GM12878 (cell line): ENCODE measurements around the gene S100A9. TPM values are rescaled to one million over a fixed set of nuclear protein-coding genes. Genes with fewer than 3 reads are reported as not detected.

Experiments used
- ATAC-seq: fragments of 200-7000 bp; cut with Tn5 transposase; 3 replicates; pipeline ENCODE4 v1.9.1; 2020; ENCODE audit warnings: mild to moderate bottlenecking, moderate library complexity
- BruUV-seq: library from RNA; stranded (reverse); fragments of 400-500 nt; replicated peaks from 2 replicates; lab custom pipeline; 2021; lab: Mats Ljungman, UMichigan
- CTCF ChIA-PET: fragments of 300-600 bp; sonication (Branson Sonifier 250); formaldehyde crosslinking; extraction: SDS; loops from one replicate; lab custom pipeline; 2021; ENCODE audit warnings: inconsistent platforms; lab: Yijun Ruan, JAX
- POLR2A ChIA-PET: fragments of 350-600 bp; formaldehyde crosslinking; extraction: SDS; loops from one replicate; lab custom pipeline; 2021; ENCODE audit warnings: inconsistent platforms; lab: Charles Lee
- RAD21 ChIA-PET: fragments of 300-600 bp; sonication (Branson Sonifier 250); formaldehyde crosslinking; loops from one replicate; lab custom pipeline; 2023; ENCODE audit warnings: antibody characterized with exemption; ENCODE audit not compliant: unreplicated experiment; lab: Charles Lee
- SMC1A ChIA-PET: fragments of 300-600 bp; sonication (Branson Sonifier 250); formaldehyde crosslinking; loops from one replicate; lab custom pipeline; 2023; ENCODE audit not compliant: unreplicated experiment, uncharacterized antibody; lab: Charles Lee
- DNase-seq: peaks from one replicate; pipeline ENCODE4 v3.0.0-alpha.2; 2011; ENCODE audit warnings: low read depth, low spot score
- FAIRE-seq: peaks from 3 replicates; lab custom pipeline; 2011; peaks lifted over from hg19 to GRCh38; lab: Jason Lieb, UNC
- H2AFZ ChIP-seq: 2 replicates; pipeline ENCODE4 v1.6.0; 2011; ENCODE audit warnings: low read depth, low read length, control low read depth; ENCODE audit not compliant: control insufficient read depth
- H3K27ac ChIP-seq: 2 replicates; pipeline ENCODE4 v1.5.1; 2011; ENCODE audit warnings: control low read depth; ENCODE audit not compliant: control insufficient read depth, insufficient read depth
- H3K27me3 ChIP-seq, 2 experiments: replicated peaks in 1 of 2; 2 replicates each; pipeline versions ENCODE4 v1.6.0 to v1.6.1; 2011; ENCODE audit warnings: low read length in 1 of 2; ENCODE audit not compliant: control insufficient read depth in 2 of 2, insufficient read depth in 2 of 2
- H3K36me3 ChIP-seq, 2 experiments: 2 replicates each; pipeline ENCODE4 v1.5.1; 2011; ENCODE audit warnings: low read length in 1 of 2; ENCODE audit not compliant: control insufficient read depth in 2 of 2, insufficient read depth in 2 of 2
- H3K4me1 ChIP-seq: 2 replicates; pipeline ENCODE4 v1.6.1; 2011; ENCODE audit warnings: mild to moderate bottlenecking, low read length, moderate library complexity, mixed read lengths; ENCODE audit not compliant: control insufficient read depth, insufficient read depth
- H3K4me2 ChIP-seq: 2 replicates; pipeline ENCODE4 v1.6.0; 2011; ENCODE audit warnings: control low read depth; ENCODE audit not compliant: control insufficient read depth, insufficient read depth
- H3K4me3 ChIP-seq: fragments of 200-600 bp; sonication (generic); 2 replicates; pipeline ENCODE4 v1.5.1; 2016
- H3K79me2 ChIP-seq: 2 replicates; pipeline ENCODE4 v1.6.0; 2011; ENCODE audit warnings: low read length; ENCODE audit not compliant: control insufficient read depth, insufficient read depth
- H3K9ac ChIP-seq: 2 replicates; pipeline ENCODE4 v1.8.0; 2011; ENCODE audit warnings: low read length, control low read depth, mixed read lengths; ENCODE audit not compliant: control insufficient read depth, insufficient read depth
- H3K9me3 ChIP-seq: replicated peaks from 3 replicates; pipeline ENCODE4 v1.5.1; 2011; ENCODE audit warnings: mild to moderate bottlenecking, low read length; ENCODE audit not compliant: control insufficient read depth, insufficient read depth
- H4K20me1 ChIP-seq: 2 replicates; pipeline ENCODE4 v1.6.0; 2011; ENCODE audit not compliant: control insufficient read depth, insufficient read depth
- CBX5 ChIP-seq: sonication (generic); IDR thresholded peaks from 2 replicates; pipeline ENCODE4 v1.6.1; 2016; ENCODE audit warnings: low read depth, moderate library complexity, mild to moderate bottlenecking, inconsistent platforms
- CREB1 ChIP-seq: IDR thresholded peaks from 2 replicates; pipeline ENCODE4 v1.6.1; 2012; ENCODE audit warnings: low read depth, mild to moderate bottlenecking, inconsistent platforms
- FOXK2 ChIP-seq: fragments of 450-650 bp; IDR thresholded peaks from 2 replicates; pipeline ENCODE4 v1.6.1; 2017; ENCODE audit warnings: mild to moderate bottlenecking, moderate library complexity
- FOXM1 ChIP-seq: IDR thresholded peaks from 2 replicates; pipeline ENCODE4 v1.6.1; 2012; ENCODE audit warnings: low read depth, mild to moderate bottlenecking, inconsistent platforms, low read length, moderate library complexity
- HDGF ChIP-seq: fragments of 450-650 bp; IDR thresholded peaks from 2 replicates; pipeline ENCODE4 v1.6.1; 2016; ENCODE audit warnings: antibody characterized with exemption
- JUNB ChIP-seq: IDR thresholded peaks from 2 replicates; pipeline ENCODE4 v1.6.1; 2016; ENCODE audit warnings: antibody characterized with exemption, mild to moderate bottlenecking
- NKRF ChIP-seq: fragments of 450-650 bp; conservative IDR thresholded peaks from 2 replicates; pipeline ENCODE4 v1.6.1; 2017; ENCODE audit warnings: mild to moderate bottlenecking, moderate library complexity
- NRF1 ChIP-seq: conservative IDR thresholded peaks from 2 replicates; pipeline ENCODE4 v1.6.1; 2011; ENCODE audit warnings: mild to moderate bottlenecking, low read depth, low read length, improper control_type of control experiment
- RELA ChIP-seq: fragments of 450-650 bp; IDR thresholded peaks from 2 replicates; pipeline ENCODE4 v1.8.0; 2014; ENCODE audit warnings: borderline replicate concordance; ENCODE audit not compliant: partially characterized antibody
- SMAD1 ChIP-seq: fragments of 450-650 bp; IDR thresholded peaks from 2 replicates; pipeline ENCODE4 v1.6.1; 2018; ENCODE audit warnings: mild to moderate bottlenecking, low read depth; ENCODE audit not compliant: partially characterized antibody
- TAF1 ChIP-seq: IDR thresholded peaks from 2 replicates; pipeline ENCODE4 v1.6.1; 2011; ENCODE audit warnings: mild to moderate bottlenecking, low read depth, low read length, borderline replicate concordance
- TARDBP ChIP-seq: IDR thresholded peaks from 2 replicates; pipeline ENCODE4 v1.6.1; 2016; ENCODE audit warnings: borderline replicate concordance
- ZNF217 ChIP-seq: fragments of 450-650 bp; IDR thresholded peaks from 2 replicates; pipeline ENCODE4 v1.6.1; 2017; ENCODE audit warnings: antibody characterized with exemption, mild to moderate bottlenecking
- WGBS: methylation state at CpG from one replicate; pipeline ENCODE4 v1.1.6; 2016; ENCODE audit warnings: low lambda C conversion rate; ENCODE audit not compliant: insufficient replicate concordance, insufficient coverage; ENCODE audit errors: missing lambda C conversion rate; 5-methylcytosine and 5-hydroxymethylcytosine counted together
- in situ Hi-C: fragments of 300-500 bp; cut with MboI; formaldehyde crosslinking; loops from 9 replicates; pipeline ENCODE4 v1.14.3; 2018; ENCODE audit warnings: mixed read lengths
- intact Hi-C: fragments of 100-400 bp; cut with micrococcal nuclease; formaldehyde crosslinking; loops from one replicate; pipeline ENCODE4 v1.14.2; 2022; ENCODE audit not compliant: unreplicated experiment
- polyA plus RNA-seq, 11 experiments: library from polyadenylated mRNA; depleted of rRNA in 4 of 11; unstranded in 6 of 11; stranded (reverse) in 5 of 11; fragments of >200 nt; fragmentation: Nextera tagmentation in 4 of 11; fragmentation: Illumina TruSeq in 1 of 11; extraction: Ambion mirVana in 4 of 11; extraction: Trizol in 1 of 11; gene quantifications; 1 replicate in 1 of 11; 2 replicates in 10 of 11; pipeline versions ENCODE4 v1.2.1 to v1.2.3, GENCODE V29; 2011 to 2016; ENCODE audit warnings: inconsistent platforms in 2 of 11, missing spikeins in 2 of 11, low read depth in 1 of 11
- total RNA-seq, 4 experiments: library from RNA; depleted of rRNA in 3 of 4; stranded (reverse); fragments of >200 nt in 3 of 4; fragmentation: Illumina TruSeq in 1 of 4; extraction: Trizol in 1 of 4; gene quantifications; 2 replicates each; pipeline versions ENCODE4 v1.2.1 to v1.2.3, GENCODE V29; 2013 to 2021
- TF ChIP-seq, protein P1 (sequence below): fragments of 150-350 bp; IDR thresholded peaks from 2 replicates; pipeline ENCODE4 v1.6.1; 2014; ENCODE audit warnings: mild to moderate bottlenecking, low read depth, low read length
- TF ChIP-seq, protein P2 (sequence below): fragments of 450-650 bp; IDR thresholded peaks from 2 replicates; pipeline ENCODE4 v1.6.1; 2016; ENCODE audit warnings: mild to moderate bottlenecking

The S100A9 gene
- total and polyA plus RNA-seq, 10 of the 15 experiments (the other 5 are each of a cell fraction or from before 2014, with no cell fraction given) = 0.22 to 1.7 (median 0.49) TPM; not detected in 3

DNA sequence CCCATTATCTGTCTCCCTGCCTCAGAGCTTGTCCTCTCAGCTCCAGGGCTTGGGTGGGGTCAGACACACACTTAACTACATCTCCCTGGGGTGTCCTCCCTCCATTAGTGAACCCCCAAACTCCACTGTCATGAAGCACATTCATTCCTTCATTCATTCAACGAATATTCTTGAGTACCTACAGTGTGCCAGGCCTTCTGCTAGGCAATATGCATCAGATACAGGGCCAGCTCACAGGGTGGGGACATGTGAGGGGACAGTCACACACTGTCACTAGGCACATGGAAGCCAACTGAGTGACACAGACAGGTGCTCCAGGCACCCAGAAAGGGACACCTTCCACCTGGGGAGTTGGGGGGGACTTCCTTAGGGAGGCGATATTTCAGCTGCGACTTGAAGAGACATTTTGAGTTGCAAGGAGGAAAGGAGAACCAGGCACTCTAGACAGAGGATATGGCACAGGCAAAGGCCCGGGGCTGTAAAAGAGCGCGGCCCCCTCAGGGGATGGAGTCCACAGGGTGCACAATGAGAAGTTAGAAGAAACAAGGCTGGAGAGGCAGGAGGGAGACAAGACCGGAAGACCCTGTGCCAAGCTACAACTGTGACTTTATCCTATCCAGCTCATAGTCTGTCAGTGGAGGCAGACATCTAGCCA lies 41.9 kb downstream of the S100A9 start:
- DNase-seq = no peak

More for the DNA sequence above, 41.9 kb downstream of the S100A9 start:
- ChIA-PET SMC1A (no interaction called here), CTCF (interaction anchor here (1.3 to 6.8 kb wide), 4 partner anchors 44 to 95 kb away, joined by 3 to 44 read pairs (median 5); no protein-coding TSS in a partner anchor), RAD21 (interaction anchor here (1.1 kb wide), 1 partner anchor 96 kb away, joined by 5 read pairs; no protein-coding TSS in a partner anchor), POLR2A (no interaction called here)
- intact Hi-C loops = loop anchor here (5.0 kb wide), 1 partner anchor 98 kb away; no protein-coding TSS in a partner anchor
- H2AFZ ChIP-seq = no peak overlapping the region
- FAIRE-seq (no peak), ATAC-seq (no peak)
- no peaks in the 10 kb centered on the region for H3K36me3 ChIP-seq
- H4K20me1 ChIP-seq = no peaks in the 10 kb centered on the region
- no peaks in the 10 kb centered on the region for H3K9me3 ChIP-seq
- H3K4me3 ChIP-seq = no peak overlapping the region
- H3K79me2 ChIP-seq = no peaks in the 10 kb centered on the region
- no TSS peak for BruUV-seq
- TF ChIP-seq FOXK2 = no peak
- TF ChIP-seq, protein P1, sequence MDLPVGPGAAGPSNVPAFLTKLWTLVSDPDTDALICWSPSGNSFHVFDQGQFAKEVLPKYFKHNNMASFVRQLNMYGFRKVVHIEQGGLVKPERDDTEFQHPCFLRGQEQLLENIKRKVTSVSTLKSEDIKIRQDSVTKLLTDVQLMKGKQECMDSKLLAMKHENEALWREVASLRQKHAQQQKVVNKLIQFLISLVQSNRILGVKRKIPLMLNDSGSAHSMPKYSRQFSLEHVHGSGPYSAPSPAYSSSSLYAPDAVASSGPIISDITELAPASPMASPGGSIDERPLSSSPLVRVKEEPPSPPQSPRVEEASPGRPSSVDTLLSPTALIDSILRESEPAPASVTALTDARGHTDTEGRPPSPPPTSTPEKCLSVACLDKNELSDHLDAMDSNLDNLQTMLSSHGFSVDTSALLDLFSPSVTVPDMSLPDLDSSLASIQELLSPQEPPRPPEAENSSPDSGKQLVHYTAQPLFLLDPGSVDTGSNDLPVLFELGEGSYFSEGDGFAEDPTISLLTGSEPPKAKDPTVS = no peak
- TF ChIP-seq ZNF217 = no peak
- no peak for TF ChIP-seq CBX5
- no peak for TF ChIP-seq TARDBP
- TF ChIP-seq NRF1 = no peak
- TF ChIP-seq TAF1 = no peak
- TF ChIP-seq CREB1 = no peak
- no peak for TF ChIP-seq SMAD1
- no peak for TF ChIP-seq FOXM1
- TF ChIP-seq HDGF = no peak
- no peak for TF ChIP-seq NKRF
- TF ChIP-seq RELA = no peak
- no peak for TF ChIP-seq JUNB
- TF ChIP-seq, protein P2, sequence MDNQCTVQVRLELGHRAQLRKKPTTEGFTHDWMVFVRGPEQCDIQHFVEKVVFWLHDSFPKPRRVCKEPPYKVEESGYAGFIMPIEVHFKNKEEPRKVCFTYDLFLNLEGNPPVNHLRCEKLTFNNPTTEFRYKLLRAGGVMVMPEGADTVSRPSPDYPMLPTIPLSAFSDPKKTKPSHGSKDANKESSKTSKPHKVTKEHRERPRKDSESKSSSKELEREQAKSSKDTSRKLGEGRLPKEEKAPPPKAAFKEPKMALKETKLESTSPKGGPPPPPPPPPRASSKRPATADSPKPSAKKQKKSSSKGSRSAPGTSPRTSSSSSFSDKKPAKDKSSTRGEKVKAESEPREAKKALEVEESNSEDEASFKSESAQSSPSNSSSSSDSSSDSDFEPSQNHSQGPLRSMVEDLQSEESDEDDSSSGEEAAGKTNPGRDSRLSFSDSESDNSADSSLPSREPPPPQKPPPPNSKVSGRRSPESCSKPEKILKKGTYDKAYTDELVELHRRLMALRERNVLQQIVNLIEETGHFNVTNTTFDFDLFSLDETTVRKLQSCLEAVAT = no peak
- 44% methylated on average over 7 of the region's 7 CpGs for WGBS
- no peaks in the 10 kb centered on the region for H3K4me1 ChIP-seq
- H3K27ac ChIP-seq = no peak overlapping the region
- in situ Hi-C loops = no loop called here
- no peak overlapping the region for H3K4me2 ChIP-seq
- H3K9ac ChIP-seq = no peak overlapping the region
- H3K27me3 ChIP-seq = peaks cover 0 to 6% of the 10 kb centered on the region in 2 experiments; a peak in 2 of 4 replicates
